ENCODE measurements around the gene CNOT2. TPM values are rescaled to one million over a fixed set of nuclear protein-coding genes. Genes with fewer than 3 reads are reported as not detected.

CNOT2 gene
- total RNA-seq = 151 and 250 TPM in 2 replicates

- DNase-seq (ENCODE audit: low read depth) = peak; percentile 86
Measured at GRCh38 chr12:70242695-70243509, at the start of gene CNOT2. TSS of gene CNOT2 (plus strand) at chr12:70243433. CDS start at chr12:70278227, 34,794 bp downstream.

GRCh38 chr12:70194076-70194475, 49.2 kb upstream of the CNOT2 start:
- DNase-seq (ENCODE audit: low read depth) = no peak

- DNase-seq (ENCODE audit: low read depth) = no peak
Measured at GRCh38 chr12:70196811-70197281, 46.4 kb upstream of the CNOT2 start.

GRCh38 chr12:70197345-70197744, 45.9 kb upstream of the CNOT2 start:
- no peak for DNase-seq (ENCODE audit: low read depth)

GRCh38 chr12:70213707-70214106, 29.5 kb upstream of the CNOT2 start:
- no peak for DNase-seq (ENCODE audit: low read depth)

GRCh38 chr12:70214972-70215617, 28.1 kb upstream of the CNOT2 start:
- no peak for DNase-seq (ENCODE audit: low read depth)

- no peak for DNase-seq (ENCODE audit: low read depth)
Measured at GRCh38 chr12:70217416-70217815, 25.8 kb upstream of the CNOT2 start.

GRCh38 chr12:70221626-70222025, 21.6 kb upstream of the CNOT2 start:
- DNase-seq (ENCODE audit: low read depth) = no peak

GRCh38 chr12:70227911-70228310, 15.3 kb upstream of the CNOT2 start:
- DNase-seq (ENCODE audit: low read depth) = no peak

GRCh38 chr12:70230934-70231606, 12.2 kb upstream of the CNOT2 start:
- DNase-seq (ENCODE audit: low read depth) = no peak

GRCh38 chr12:70236990-70237389, 6.2 kb upstream of the CNOT2 start:
- DNase-seq (ENCODE audit: low read depth) = no peak

GRCh38 chr12:70240673-70241072, 2.6 kb upstream of the CNOT2 start:
- no peak for DNase-seq (ENCODE audit: low read depth)

- DNase-seq (ENCODE audit: low read depth) = no peak
Measured at GRCh38 chr12:70241845-70242244, 1.4 kb upstream of the CNOT2 start.

- peak; percentile 27 for DNase-seq (ENCODE audit: low read depth)
Measured at GRCh38 chr12:70243510-70244371, 508 bp downstream of the CNOT2 start.

- DNase-seq (ENCODE audit: low read depth) = no peak
Measured at GRCh38 chr12:70244409-70244808, 1.2 kb downstream of the CNOT2 start.

- no peak for DNase-seq (ENCODE audit: low read depth)
Measured at GRCh38 chr12:70245458-70245857, 2.2 kb downstream of the CNOT2 start.

GRCh38 chr12:70246580-70246979, 3.3 kb downstream of the CNOT2 start:
- peak; percentile 38 for DNase-seq (ENCODE audit: low read depth)

- DNase-seq (ENCODE audit: low read depth) = no peak
Measured at GRCh38 chr12:70247653-70248199, 4.5 kb downstream of the CNOT2 start.

- no peak for DNase-seq (ENCODE audit: low read depth)
Measured at GRCh38 chr12:70248876-70249275, 5.6 kb downstream of the CNOT2 start.

GRCh38 chr12:70249903-70250302, 6.7 kb downstream of the CNOT2 start:
- no peak for DNase-seq (ENCODE audit: low read depth)

GRCh38 chr12:70251226-70251625, 8.0 kb downstream of the CNOT2 start:
- DNase-seq (ENCODE audit: low read depth) = no peak
